ENCODE measurements around the gene GOLGB1.

Gene GOLGB1

GRCh38 chr3:121645054-121645453 lies 104.5 kb downstream of the GOLGB1 start:
- in situ Hi-C loops (cut with MboI; ENCODE audit: low sequenced_read_pairs) = no loop called here

- in situ Hi-C loops (cut with MboI; ENCODE audit: low sequenced_read_pairs) = no loop called here
Measured at GRCh38 chr3:121642601-121643314, 106.8 kb downstream of the GOLGB1 start.

DNA sequence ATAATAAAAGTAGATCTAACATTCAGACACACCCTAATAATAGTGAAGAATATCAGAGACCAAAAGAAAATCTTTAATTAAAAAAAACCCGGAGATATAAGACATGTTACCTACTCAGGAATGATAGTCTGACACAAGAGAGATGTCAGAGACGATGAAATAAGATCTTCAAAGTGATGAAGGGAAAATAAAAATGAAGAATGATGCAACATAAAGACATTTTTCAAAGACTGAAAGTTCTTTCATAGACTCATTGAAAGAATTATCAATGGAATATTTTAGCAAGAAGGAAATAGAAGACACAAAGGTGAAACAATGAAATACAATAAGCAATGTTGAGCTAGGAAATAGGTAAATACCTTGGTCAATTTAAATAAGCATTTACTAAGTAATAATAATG lies 108.4 kb downstream of the GOLGB1 start:
- in situ Hi-C loops (cut with MboI; ENCODE audit: low sequenced_read_pairs) = no loop called here

GRCh38 chr3:121637922-121638321 lies 111.6 kb downstream of the GOLGB1 start:
- in situ Hi-C loops (cut with MboI; ENCODE audit: low sequenced_read_pairs) = no loop called here

DNA sequence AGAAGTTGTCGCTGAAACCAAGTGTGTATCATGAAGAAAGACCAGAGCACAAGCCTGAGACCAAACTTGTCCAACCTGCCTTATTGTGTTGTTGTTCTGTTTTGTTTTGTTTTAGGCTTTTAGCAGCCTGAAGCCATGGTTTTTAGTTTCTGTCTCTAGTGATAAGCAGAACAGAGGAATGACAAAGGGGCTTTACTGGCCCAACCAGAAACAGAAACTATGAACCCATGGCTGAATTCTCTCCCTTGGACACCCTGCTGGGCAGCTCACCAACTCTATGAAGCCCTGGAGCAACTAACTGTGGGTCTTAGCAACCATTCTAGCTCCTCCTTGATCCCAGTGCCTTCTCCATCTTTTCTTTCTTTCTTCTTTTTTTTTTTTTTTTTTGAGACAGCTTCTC lies 119.2 kb downstream of the GOLGB1 start:
- in situ Hi-C loops (cut with MboI; ENCODE audit: low sequenced_read_pairs) = no loop called here

DNA sequence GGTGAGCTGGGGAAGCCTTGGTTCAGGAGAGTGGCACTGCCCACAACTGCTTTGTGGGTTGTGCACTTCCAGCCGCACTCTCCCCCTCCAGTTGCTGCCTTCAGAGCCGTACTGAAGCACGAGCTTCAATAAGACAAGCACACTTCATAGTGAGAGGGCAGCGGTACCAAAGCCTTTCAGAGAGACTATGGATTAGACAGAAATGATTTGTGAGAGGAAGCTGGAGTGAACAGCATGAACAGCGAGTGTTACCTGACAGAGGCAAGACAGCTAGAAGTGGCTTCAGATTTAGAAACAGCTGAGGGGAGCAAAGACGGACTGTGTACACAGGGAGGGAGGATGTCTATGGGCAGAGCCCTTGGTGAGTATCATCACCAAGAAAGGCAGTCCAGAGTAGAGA lies 119.9 kb downstream of the GOLGB1 start:
- in situ Hi-C loops (cut with MboI; ENCODE audit: low sequenced_read_pairs) = no loop called here

GRCh38 chr3:121627622-121628021 lies 121.9 kb downstream of the GOLGB1 start:
- in situ Hi-C loops (cut with MboI; ENCODE audit: low sequenced_read_pairs) = no loop called here

DNA sequence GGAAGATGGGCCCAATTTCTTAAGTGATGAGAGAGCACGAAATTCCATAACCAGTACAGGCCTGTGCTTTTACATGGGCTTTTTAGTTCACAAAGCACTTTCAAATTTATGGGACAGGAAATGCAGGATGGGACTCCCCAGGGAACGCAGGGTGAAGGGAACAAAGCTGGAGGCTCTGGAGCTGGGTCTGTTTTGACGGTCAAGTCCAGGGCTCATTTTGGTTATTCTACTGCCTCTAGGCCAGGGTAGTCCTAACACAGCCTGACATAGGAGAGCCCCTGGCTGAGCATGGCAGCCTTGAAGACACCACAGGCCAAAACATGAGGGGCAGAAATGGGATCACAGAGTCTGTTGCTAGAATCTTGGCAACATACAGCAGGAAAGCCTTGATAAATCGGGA lies 122.3 kb downstream of the GOLGB1 start:
- in situ Hi-C loops (cut with MboI; ENCODE audit: low sequenced_read_pairs) = no loop called here

DNA sequence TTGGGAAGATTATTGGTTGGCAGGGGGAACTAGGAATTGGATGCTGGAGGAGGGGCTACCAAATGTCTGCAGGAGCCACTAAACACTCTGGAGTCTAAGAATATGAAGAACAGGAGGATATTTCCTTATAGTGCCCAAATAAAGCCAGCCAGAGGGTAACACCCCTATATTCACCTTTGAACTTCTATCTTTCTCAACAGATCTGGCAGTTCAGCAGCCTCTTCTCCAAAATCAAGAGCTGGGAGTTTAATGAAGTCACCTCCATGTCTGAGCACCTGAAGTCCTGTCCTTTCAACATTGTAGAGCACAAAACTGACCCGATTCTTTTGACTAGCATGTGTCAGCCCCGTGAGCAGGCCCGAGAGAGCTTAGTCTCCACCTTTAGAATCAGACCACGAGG lies 123.0 kb downstream of the GOLGB1 start:
- in situ Hi-C loops (cut with MboI; ENCODE audit: low sequenced_read_pairs) = no loop called here

DNA sequence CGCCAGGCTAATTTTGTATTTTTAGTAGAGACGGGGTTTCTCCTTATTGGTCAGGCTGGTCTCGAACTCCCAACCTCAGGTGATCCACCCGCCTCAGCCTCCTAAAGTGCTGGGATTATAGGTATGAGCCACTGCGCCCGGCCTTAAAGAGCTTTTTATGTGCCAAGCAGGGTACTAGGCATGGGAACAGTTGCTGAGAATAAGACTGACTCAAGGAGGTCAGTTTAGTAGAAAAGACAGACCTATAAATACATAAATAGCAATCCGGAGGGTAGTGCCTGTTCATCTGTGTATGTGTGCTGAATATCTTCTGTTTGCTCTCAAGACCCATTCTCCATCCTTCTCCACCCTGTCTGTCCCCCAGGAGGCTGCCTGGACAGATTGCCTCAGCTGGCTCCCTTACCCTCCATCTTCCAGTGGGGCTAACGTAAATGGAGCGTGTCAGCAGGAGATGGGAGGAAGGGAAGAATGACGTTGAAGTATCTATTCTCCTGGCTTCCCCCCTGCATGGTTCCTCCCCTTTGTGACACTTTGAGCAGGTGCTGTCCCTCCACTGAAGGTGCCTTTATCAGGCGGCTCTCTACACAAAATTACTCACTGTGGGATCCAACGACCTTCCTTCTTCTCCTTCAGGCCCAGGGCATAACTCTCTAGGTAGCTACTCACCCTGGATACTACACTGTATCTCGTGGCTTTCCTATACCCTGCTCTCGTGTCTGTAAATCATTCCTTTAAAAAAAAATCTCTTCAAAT lies 125.2 kb downstream of the GOLGB1 start:
- in situ Hi-C loops (cut with MboI; ENCODE audit: low sequenced_read_pairs) = no loop called here

GRCh38 chr3:121621491-121621890 lies 128.1 kb downstream of the GOLGB1 start:
- in situ Hi-C loops (cut with MboI; ENCODE audit: low sequenced_read_pairs) = no loop called here

- in situ Hi-C loops (cut with MboI; ENCODE audit: low sequenced_read_pairs) = no loop called here
Measured at GRCh38 chr3:121619691-121620090, 129.8 kb downstream of the GOLGB1 start.

All from HL-60/S4 treated with retinoic acid at 250 ng/mL for 4 days and 3 days (cell line).